A549 (cell line): ENCODE results near the gene SLC28A1. TPM values are rescaled to one million over a fixed set of nuclear protein-coding genes. Genes with fewer than 3 reads are reported as not detected.

ENCODE experiments used
- ATAC-seq, 2 experiments: fragments of 200-7000 bp in 1 of 2; fragments of >200 bp in 1 of 2; cut with Nextera tagmentation in 1 of 2; cut with Tn5 transposase in 1 of 2; 3 replicates each; pipeline versions ENCODE4 v1.8.0 to v1.9.1; 2018 to 2020; ENCODE audit warnings: mild to moderate bottlenecking in 1 of 2, moderate library complexity in 1 of 2
- CTCF ChIA-PET: fragments of 300-600 bp; sonication (Branson Sonifier 250); formaldehyde crosslinking; extraction: SDS; loops from one replicate; lab custom pipeline; 2021; ENCODE audit warnings: antibody characterized with exemption, inconsistent platforms; lab: Yijun Ruan, JAX
- POLR2A ChIA-PET: fragments of 350-600 bp; formaldehyde crosslinking; extraction: SDS; loops from one replicate; lab custom pipeline; 2021; ENCODE audit warnings: antibody characterized with exemption, inconsistent platforms; lab: Yijun Ruan, JAX
- DNase-seq, 2 experiments: peaks; one replicate each; pipeline versions ENCODE4 v3.0.0 to v3.0.0-alpha.2; 2011 to 2016; ENCODE audit warnings: low read depth in 1 of 2, low spot score in 1 of 2
- FAIRE-seq: peaks from 2 replicates; lab custom pipeline; 2011; peaks lifted over from hg19 to GRCh38; lab: Jason Lieb, UNC
- H3K27ac ChIP-seq, 2 experiments: fragments of >200 bp; sonication (Bioruptor Twin); formaldehyde crosslinking; 3 replicates each; pipeline ENCODE4 v1.5.1; 2016 to 2017
- H3K4me1 ChIP-seq: fragments of >200 bp; sonication (Bioruptor Twin); formaldehyde crosslinking; 3 replicates; pipeline ENCODE4 v1.6.1; 2016
- H3K4me2 ChIP-seq: fragments of >200 bp; sonication (Bioruptor Twin); formaldehyde crosslinking; 3 replicates; pipeline ENCODE4 v1.6.1; 2016
- H3K4me3 ChIP-seq: fragments of >200 bp; sonication (Bioruptor Twin); formaldehyde crosslinking; 3 replicates; pipeline ENCODE4 v1.5.1; 2016
- H3K9me3 ChIP-seq: fragments of >200 bp; sonication (Bioruptor Twin); formaldehyde crosslinking; 3 replicates; pipeline ENCODE4 v1.6.1; 2016
- CBX2 ChIP-seq: fragments of 200-600 bp; sonication (generic); IDR thresholded peaks from 2 replicates; pipeline ENCODE4 v1.6.1; 2016; ENCODE audit warnings: low read depth, mild to moderate bottlenecking, borderline replicate concordance
- CEBPB ChIP-seq, 2 experiments: fragments of >200 bp in 1 of 2; sonication (Bioruptor Twin) in 1 of 2; formaldehyde crosslinking in 1 of 2; IDR thresholded peaks; 2 replicates each; pipeline ENCODE4 v1.6.1; 2012 to 2016
- CHD2 ChIP-seq: fragments of 150-350 bp; IDR thresholded peaks from 2 replicates; pipeline ENCODE4 v1.6.1; 2014; ENCODE audit warnings: low read length; ENCODE audit not compliant: partially characterized antibody
- FOXS1 ChIP-seq: fragments of 250-450 bp; sonication (Bioruptor Pico); IDR thresholded peaks from 2 replicates; pipeline ENCODE4 v1.5.0; 2020; ENCODE audit warnings: mild to moderate bottlenecking, moderate library complexity
- HDAC2 ChIP-seq: fragments of 200-600 bp; sonication (generic); IDR thresholded peaks from 2 replicates; pipeline ENCODE4 v1.6.1; 2016
- HEYL ChIP-seq: fragments of 250-450 bp; sonication (Bioruptor Pico); IDR thresholded peaks from 2 replicates; pipeline ENCODE4 v1.8.0; 2021; ENCODE audit warnings: mild to moderate bottlenecking, moderate library complexity
- JUN ChIP-seq, 2 experiments: fragments of >200 bp; sonication (Bioruptor Twin); formaldehyde crosslinking; IDR thresholded peaks; 2 replicates in 1 of 2; 3 replicates in 1 of 2; pipeline ENCODE4 v1.6.1; 2016 to 2017
- KDM5A ChIP-seq: fragments of 200-600 bp; sonication (generic); IDR thresholded peaks from 2 replicates; pipeline ENCODE4 v1.6.1; 2016; ENCODE audit warnings: antibody characterized with exemption, mild to moderate bottlenecking
- NFE2L2 ChIP-seq: fragments of 150-350 bp; conservative IDR thresholded peaks from 2 replicates; pipeline ENCODE4 v1.6.1; 2014; ENCODE audit warnings: low read length
- NPAS2 ChIP-seq: fragments of 250-450 bp; sonication (Bioruptor Pico); IDR thresholded peaks from 2 replicates; pipeline ENCODE4 v1.8.0; 2022; ENCODE audit warnings: mild to moderate bottlenecking, moderate library complexity, borderline replicate concordance
- POLR2A ChIP-seq: IDR thresholded peaks from 2 replicates; pipeline ENCODE4 v1.6.1; 2012; ENCODE audit warnings: mild to moderate bottlenecking, low read length
- POLR2AphosphoS2 ChIP-seq: conservative IDR thresholded peaks from 2 replicates; pipeline ENCODE4 v1.6.1; 2012; ENCODE audit warnings: low read length, improper control_type of control experiment, inconsistent platforms
- RAD21 ChIP-seq, 2 experiments: fragments of >200 bp in 1 of 2; sonication (Bioruptor Twin) in 1 of 2; formaldehyde crosslinking in 1 of 2; IDR thresholded peaks in 1 of 2; conservative IDR thresholded peaks in 1 of 2; 2 replicates in 1 of 2; 3 replicates in 1 of 2; pipeline ENCODE4 v1.6.1; 2012 to 2018; ENCODE audit warnings: inconsistent platforms in 1 of 2
- RCOR1 ChIP-seq: fragments of 150-350 bp; IDR thresholded peaks from 2 replicates; pipeline ENCODE4 v1.6.1; 2014; ENCODE audit warnings: antibody characterized with exemption, low read length, low read depth
- TFCP2L1 ChIP-seq: fragments of 250-450 bp; sonication (Bioruptor Pico); IDR thresholded peaks from 2 replicates; pipeline ENCODE4 v1.5.0; 2021; ENCODE audit warnings: mild to moderate bottlenecking
- TP53 ChIP-seq: fragments of 250-450 bp; sonication (Bioruptor Pico); IDR thresholded peaks from 2 replicates; pipeline ENCODE4 v1.5.0; 2021; ENCODE audit warnings: mild to moderate bottlenecking, moderate library complexity
- WGBS: methylation state at CpG from one replicate; pipeline ENCODE4 v1.1.6; 2017; ENCODE audit errors: missing lambda C conversion rate; 5-methylcytosine and 5-hydroxymethylcytosine counted together
- polyA plus RNA-seq, 4 experiments: library from polyadenylated mRNA; depleted of rRNA in 3 of 4; stranded (reverse); fragments of >200 nt; fragmentation: RNase III in 1 of 4; extraction: RNeasy Plus Mini Kit Qiagen cat#74134 plus additional on column Dnase treatment in 1 of 4; gene quantifications; 2 replicates in 3 of 4; 3 replicates in 1 of 4; pipeline ENCODE4 v1.2.3, GENCODE V29; 2011 to 2017
- TF ChIP-seq, protein P1 (sequence below): fragments of >200 bp; sonication (Bioruptor Twin); formaldehyde crosslinking; IDR thresholded peaks from 2 replicates; pipeline ENCODE4 v1.6.1; 2016
- TF ChIP-seq, protein P2 (sequence below): fragments of 200-600 bp; sonication (generic); IDR thresholded peaks from 2 replicates; pipeline ENCODE4 v1.6.1; 2016; ENCODE audit warnings: antibody characterized with exemption, mild to moderate bottlenecking, moderate library complexity
- TF ChIP-seq, protein P3 (sequence below): IDR thresholded peaks from 2 replicates; pipeline ENCODE4 v1.6.1; 2012

SLC28A1 gene
- polyA plus RNA-seq, 2 of the 4 experiments (the other 2 are of a cell fraction), result 0.06 to 0.13 TPM

DNA sequence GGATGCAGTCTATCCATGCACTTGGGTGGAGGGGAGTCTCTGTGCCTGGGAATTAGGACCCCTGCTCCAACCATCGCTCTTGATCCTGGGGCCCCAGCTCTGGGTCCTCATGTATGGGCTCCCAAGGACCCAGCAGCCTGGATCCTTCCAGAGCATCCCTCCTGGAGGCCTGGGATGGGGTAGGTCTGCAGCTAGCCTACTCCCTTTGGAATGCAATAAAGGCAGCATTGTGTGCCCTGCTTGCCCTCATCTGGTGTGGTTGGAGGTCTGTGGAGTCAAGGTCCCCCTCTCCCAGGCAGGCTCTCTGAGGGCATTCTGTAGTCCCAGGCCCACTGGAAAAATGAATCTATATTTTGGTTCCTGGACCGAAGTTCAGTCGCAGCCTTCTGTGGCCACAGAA, 15.0 kb upstream of the SLC28A1 start:
- ChIA-PET POLR2A (no interaction called here), CTCF (interaction anchor here (1.0 to 2.8 kb wide), 6 partner anchors 15 to 282 kb away, joined by 3 to 12 read pairs (median 4); no protein-coding TSS in a partner anchor)
- FAIRE-seq, result no peak
- ATAC-seq, result no peak
- H3K4me3 ChIP-seq, result no peak overlapping the region
- H3K9me3 ChIP-seq, result no peaks in the 10 kb centered on the region
- no peak overlapping the region for H3K4me2 ChIP-seq
- H3K27ac ChIP-seq, result no peak overlapping the region
- no peak for DNase-seq
- TF ChIP-seq RCOR1, result no peak
- no peak for TF ChIP-seq NFE2L2
- TF ChIP-seq NPAS2 (CRISPR knock-in tag), result no peak
- TF ChIP-seq, protein P1, sequence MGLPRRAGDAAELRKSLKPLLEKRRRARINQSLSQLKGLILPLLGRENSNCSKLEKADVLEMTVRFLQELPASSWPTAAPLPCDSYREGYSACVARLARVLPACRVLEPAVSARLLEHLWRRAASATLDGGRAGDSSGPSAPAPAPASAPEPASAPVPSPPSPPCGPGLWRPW, result no peak
- TF ChIP-seq RAD21 (conservative IDR thresholded peaks at IDR 0.05 in 1 of 2, IDR thresholded peaks at IDR 0.05 in 1 of 2), result no peak
- no peak for TF ChIP-seq CHD2
- no peak for TF ChIP-seq TP53 (CRISPR knock-in tag)
- TF ChIP-seq, protein P2, sequence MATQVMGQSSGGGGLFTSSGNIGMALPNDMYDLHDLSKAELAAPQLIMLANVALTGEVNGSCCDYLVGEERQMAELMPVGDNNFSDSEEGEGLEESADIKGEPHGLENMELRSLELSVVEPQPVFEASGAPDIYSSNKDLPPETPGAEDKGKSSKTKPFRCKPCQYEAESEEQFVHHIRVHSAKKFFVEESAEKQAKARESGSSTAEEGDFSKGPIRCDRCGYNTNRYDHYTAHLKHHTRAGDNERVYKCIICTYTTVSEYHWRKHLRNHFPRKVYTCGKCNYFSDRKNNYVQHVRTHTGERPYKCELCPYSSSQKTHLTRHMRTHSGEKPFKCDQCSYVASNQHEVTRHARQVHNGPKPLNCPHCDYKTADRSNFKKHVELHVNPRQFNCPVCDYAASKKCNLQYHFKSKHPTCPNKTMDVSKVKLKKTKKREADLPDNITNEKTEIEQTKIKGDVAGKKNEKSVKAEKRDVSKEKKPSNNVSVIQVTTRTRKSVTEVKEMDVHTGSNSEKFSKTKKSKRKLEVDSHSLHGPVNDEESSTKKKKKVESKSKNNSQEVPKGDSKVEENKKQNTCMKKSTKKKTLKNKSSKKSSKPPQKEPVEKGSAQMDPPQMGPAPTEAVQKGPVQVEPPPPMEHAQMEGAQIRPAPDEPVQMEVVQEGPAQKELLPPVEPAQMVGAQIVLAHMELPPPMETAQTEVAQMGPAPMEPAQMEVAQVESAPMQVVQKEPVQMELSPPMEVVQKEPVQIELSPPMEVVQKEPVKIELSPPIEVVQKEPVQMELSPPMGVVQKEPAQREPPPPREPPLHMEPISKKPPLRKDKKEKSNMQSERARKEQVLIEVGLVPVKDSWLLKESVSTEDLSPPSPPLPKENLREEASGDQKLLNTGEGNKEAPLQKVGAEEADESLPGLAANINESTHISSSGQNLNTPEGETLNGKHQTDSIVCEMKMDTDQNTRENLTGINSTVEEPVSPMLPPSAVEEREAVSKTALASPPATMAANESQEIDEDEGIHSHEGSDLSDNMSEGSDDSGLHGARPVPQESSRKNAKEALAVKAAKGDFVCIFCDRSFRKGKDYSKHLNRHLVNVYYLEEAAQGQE, result no peak
- TF ChIP-seq JUN (IDR thresholded peaks at IDR 0.05), result no peak
- TF ChIP-seq, protein P3, sequence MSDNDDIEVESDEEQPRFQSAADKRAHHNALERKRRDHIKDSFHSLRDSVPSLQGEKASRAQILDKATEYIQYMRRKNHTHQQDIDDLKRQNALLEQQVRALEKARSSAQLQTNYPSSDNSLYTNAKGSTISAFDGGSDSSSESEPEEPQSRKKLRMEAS, result no peak
- no peak for TF ChIP-seq POLR2A
- no peak for TF ChIP-seq KDM5A
- TF ChIP-seq CBX2, result no peak
- no peak for TF ChIP-seq CEBPB (IDR thresholded peaks at IDR 0.05)
- TF ChIP-seq TFCP2L1, result no peak
- no peak for TF ChIP-seq HEYL (CRISPR knock-in tag)
- TF ChIP-seq FOXS1 (CRISPR knock-in tag), result no peak
- TF ChIP-seq HDAC2, result no peak
- no peaks in the 10 kb centered on the region for H3K4me1 ChIP-seq
- 93% methylated on average over 2 of the region's 3 CpGs for WGBS

DNA sequence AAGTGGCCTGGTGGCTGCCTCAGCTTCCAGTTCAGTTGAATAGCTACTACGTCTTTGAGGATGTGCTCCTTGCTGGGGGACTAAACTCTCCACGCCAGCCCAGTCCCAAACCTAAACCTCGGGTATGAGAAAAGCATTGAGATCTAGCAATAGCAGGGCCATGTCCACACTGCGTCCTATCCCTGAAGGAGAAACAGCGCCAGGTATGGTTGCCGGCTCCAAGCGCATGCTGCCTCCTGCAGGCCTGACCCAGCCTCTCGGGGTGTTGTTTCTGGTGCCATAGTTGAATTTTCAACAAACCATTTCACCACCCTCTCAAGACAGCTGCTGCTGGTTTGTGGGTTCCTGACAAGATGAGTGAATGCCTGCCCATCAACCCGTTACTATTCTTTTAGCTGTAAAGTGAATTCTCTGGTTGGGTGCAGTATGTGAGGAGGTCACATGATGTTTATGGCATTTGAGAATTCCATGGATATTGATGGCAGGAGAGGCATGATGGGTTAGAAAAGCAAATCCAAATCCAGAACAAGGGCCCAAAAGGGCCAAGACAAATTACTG, 13.0 kb upstream of the SLC28A1 start:
- FAIRE-seq (no peak), DNase-seq (no peak), ATAC-seq (no peak)
- TF ChIP-seq HEYL (CRISPR knock-in tag), result no peak
- no peak for TF ChIP-seq CHD2
- TF ChIP-seq KDM5A, result no peak
- TF ChIP-seq POLR2AphosphoS2, result no peak
- no peak for TF ChIP-seq RAD21 (conservative IDR thresholded peaks at IDR 0.05 in 1 of 2, IDR thresholded peaks at IDR 0.05 in 1 of 2)
- H3K4me1 ChIP-seq, result no peaks in the 10 kb centered on the region
- no peak overlapping the region for H3K4me2 ChIP-seq
- WGBS, result 88% methylated on average over 9 of the region's 9 CpGs
- H3K27ac ChIP-seq, result no peak overlapping the region
- H3K4me3 ChIP-seq, result no peak overlapping the region
- POLR2A ChIA-PET, result no interaction called here
- H3K9me3 ChIP-seq, result no peaks in the 10 kb centered on the region
- CTCF ChIA-PET, result interaction anchor here (1.3 to 2.8 kb wide), 7 partner anchors 7 to 172 kb away, joined by 4 to 8 read pairs (median 5); no protein-coding TSS in a partner anchor
